ENCODE measurements around the gene PAPSS2. TPM values are rescaled to one million over a fixed set of nuclear protein-coding genes. Genes with fewer than 3 reads are reported as not detected.

The PAPSS2 gene
- total and polyA plus RNA-seq, 2 donors (not counting 3 experiments of a cell fraction or from before 2014, with no cell fraction given): 27.9 to 82.6 TPM

GRCh38 chr10:87781545-87781944 is 121.9 kb downstream of the PAPSS2 start:
- Histone ChIP-seq H3K27me3 (ENCODE audit: control insufficient read depth in 2 of 2, insufficient read depth in 2 of 2, low read length in 2 of 2) (no peaks in the 10 kb centered on the region), H3K79me2 (ENCODE audit: control insufficient read depth, insufficient read depth, low read length) (peaks cover 6% of the 10 kb centered on the region), H3K27ac (ENCODE audit: insufficient read depth, low read depth, low read length) (no peak overlapping the region), H3K4me3 (replicated peaks in 1 of 3; ENCODE audit: insufficient read depth in 1 of 3, low read depth in 1 of 3, low read length in 3 of 3) (no peak overlapping the region), H3K9ac (replicated peaks; ENCODE audit: extremely low read depth, insufficient read depth, low read length) (no peak overlapping the region), H2AFZ (ENCODE audit: low read depth, low read length) (no peak overlapping the region), H3K4me2 (ENCODE audit: insufficient read depth, low read length) (no peak overlapping the region), H3K36me3 (ENCODE audit: control insufficient read depth in 2 of 2, extremely low read depth in 1 of 2, insufficient read depth in 2 of 2, low read length in 2 of 2) (peaks cover 2 to 3% of the 10 kb centered on the region in 2 experiments), H3K4me1 (ENCODE audit: control insufficient read depth, extremely low read depth, insufficient read depth, low read length) (peaks cover 7% of the 10 kb centered on the region), H3K9me1 (replicated peaks; ENCODE audit: control insufficient read depth, extremely low read depth, insufficient read depth, low read length) (no peaks in the 10 kb centered on the region), H3K9me3 (replicated peaks; ENCODE audit: control insufficient read depth, insufficient read depth, low read length) (no peaks in the 10 kb centered on the region), H4K20me1 (replicated peaks; ENCODE audit: control insufficient read depth, extremely low read depth, insufficient read depth, low read length) (no peaks in the 10 kb centered on the region)
- intact Hi-C loops (cut with micrococcal nuclease) (no loop called here), dilution Hi-C loops (cut with MboI; ENCODE audit: extremely low pct_ligation_motif_present, low sequenced_read_pairs) (no loop called here)
- TF ChIP-seq GATA2 (IDR thresholded peaks at IDR 0.05; ENCODE audit: insufficient read depth, insufficient read length, low read depth, low read length) (no peak), POLR2A (IDR thresholded peaks at IDR 0.05; ENCODE audit: low read depth, low read length) (no peak), POLR2AphosphoS5 (IDR thresholded peaks at IDR 0.05; ENCODE audit: insufficient read depth, low read depth, low read length) (no peak), EZH2 (IDR thresholded peaks at IDR 0.05; ENCODE audit: borderline replicate concordance, low read depth, low read length, severe bottlenecking) (no peak), MAX (IDR thresholded peaks at IDR 0.05; ENCODE audit: insufficient read depth, insufficient read length) (no peak), JUN (IDR thresholded peaks at IDR 0.05; ENCODE audit: borderline replicate concordance, insufficient read depth, insufficient read length, low read depth) (no peak), CTCF (IDR thresholded peaks at IDR 0.05; ENCODE audit: extremely low read depth in 1 of 2, insufficient read depth in 1 of 2, low read depth in 1 of 2, low read length in 2 of 2) (no peak), MYC (IDR thresholded peaks at IDR 0.05; ENCODE audit: low read depth, low read length) (no peak)
- FAIRE-seq: no peak
- DNase-seq (ENCODE audit: low read depth, low spot score): no peak
- BruUV-seq (replicated peaks): no TSS peak
- ChIA-PET CTCF (interaction anchor here (0.9 kb wide), 1 partner anchor 29 kb away, joined by 3 read pairs; no protein-coding TSS in a partner anchor), POLR2A (no interaction called here)

All from endothelial cell of umbilical vein (primary cell).